ENCODE measurements around the gene RMND5B. TPM values are rescaled to one million over a fixed set of nuclear protein-coding genes. Genes with fewer than 3 reads are reported as not detected.

RMND5B gene
- total and polyA plus RNA-seq, 4 donors = 13.4 to 24.8 (median 21.7) TPM

DNA sequence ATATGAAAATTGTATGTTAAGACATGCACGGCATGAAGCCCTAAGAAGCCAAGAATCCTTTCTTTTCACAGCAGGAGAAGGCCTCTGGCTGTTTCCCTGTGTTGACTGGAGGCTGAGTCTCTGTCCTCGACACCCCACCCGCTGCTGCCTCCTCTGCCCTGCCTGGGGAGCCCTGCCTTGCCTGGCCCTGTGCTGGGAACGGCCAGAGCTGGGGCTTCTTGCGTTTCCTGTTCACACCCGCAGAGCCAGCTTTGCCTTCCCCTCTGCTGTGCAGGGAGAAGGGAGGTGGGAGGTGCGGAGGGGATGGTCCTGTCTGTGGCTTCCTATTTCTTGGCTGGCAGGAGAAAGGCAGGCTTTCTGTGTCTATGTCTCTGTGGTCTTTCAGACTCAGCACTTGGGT is 63.2 kb downstream of the RMND5B start:
- Histone ChIP-seq H3K9me3 (ENCODE audit: control insufficient read depth in 4 of 4, low read length in 3 of 4) (no peaks in the 10 kb centered on the region), H3K4me1 (ENCODE audit: control insufficient read depth in 4 of 4, insufficient read depth in 4 of 4, low read length in 3 of 4) (peaks cover 4 to 17% (median 6%) of the 10 kb centered on the region in 4 donors), H3K36me3 (ENCODE audit: control insufficient read depth in 4 of 4, insufficient read depth in 3 of 4, low read depth in 1 of 4, low read length in 3 of 4) (no peaks in the 10 kb centered on the region), H3K27ac (ENCODE audit: low read depth in 1 of 2, low read length in 2 of 2) (no peak overlapping the region), H3K9ac (ENCODE audit: low read depth in 1 of 2, low read length in 2 of 2) (no peak overlapping the region), H3K27me3 (ENCODE audit: control insufficient read depth in 4 of 4, insufficient read depth in 4 of 4, low read length in 3 of 4) (no peaks in the 10 kb centered on the region), H3K4me3 (ENCODE audit: low read depth in 1 of 3, low read length in 3 of 3) (no peak overlapping the region)
- DNase-seq (ENCODE audit: low spot score) = no peak
- TF ChIP-seq, protein P1, sequence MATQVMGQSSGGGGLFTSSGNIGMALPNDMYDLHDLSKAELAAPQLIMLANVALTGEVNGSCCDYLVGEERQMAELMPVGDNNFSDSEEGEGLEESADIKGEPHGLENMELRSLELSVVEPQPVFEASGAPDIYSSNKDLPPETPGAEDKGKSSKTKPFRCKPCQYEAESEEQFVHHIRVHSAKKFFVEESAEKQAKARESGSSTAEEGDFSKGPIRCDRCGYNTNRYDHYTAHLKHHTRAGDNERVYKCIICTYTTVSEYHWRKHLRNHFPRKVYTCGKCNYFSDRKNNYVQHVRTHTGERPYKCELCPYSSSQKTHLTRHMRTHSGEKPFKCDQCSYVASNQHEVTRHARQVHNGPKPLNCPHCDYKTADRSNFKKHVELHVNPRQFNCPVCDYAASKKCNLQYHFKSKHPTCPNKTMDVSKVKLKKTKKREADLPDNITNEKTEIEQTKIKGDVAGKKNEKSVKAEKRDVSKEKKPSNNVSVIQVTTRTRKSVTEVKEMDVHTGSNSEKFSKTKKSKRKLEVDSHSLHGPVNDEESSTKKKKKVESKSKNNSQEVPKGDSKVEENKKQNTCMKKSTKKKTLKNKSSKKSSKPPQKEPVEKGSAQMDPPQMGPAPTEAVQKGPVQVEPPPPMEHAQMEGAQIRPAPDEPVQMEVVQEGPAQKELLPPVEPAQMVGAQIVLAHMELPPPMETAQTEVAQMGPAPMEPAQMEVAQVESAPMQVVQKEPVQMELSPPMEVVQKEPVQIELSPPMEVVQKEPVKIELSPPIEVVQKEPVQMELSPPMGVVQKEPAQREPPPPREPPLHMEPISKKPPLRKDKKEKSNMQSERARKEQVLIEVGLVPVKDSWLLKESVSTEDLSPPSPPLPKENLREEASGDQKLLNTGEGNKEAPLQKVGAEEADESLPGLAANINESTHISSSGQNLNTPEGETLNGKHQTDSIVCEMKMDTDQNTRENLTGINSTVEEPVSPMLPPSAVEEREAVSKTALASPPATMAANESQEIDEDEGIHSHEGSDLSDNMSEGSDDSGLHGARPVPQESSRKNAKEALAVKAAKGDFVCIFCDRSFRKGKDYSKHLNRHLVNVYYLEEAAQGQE (IDR thresholded peaks at IDR 0.05) = no peak
- TF ChIP-seq, protein P2, sequence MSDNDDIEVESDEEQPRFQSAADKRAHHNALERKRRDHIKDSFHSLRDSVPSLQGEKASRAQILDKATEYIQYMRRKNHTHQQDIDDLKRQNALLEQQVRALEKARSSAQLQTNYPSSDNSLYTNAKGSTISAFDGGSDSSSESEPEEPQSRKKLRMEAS (IDR thresholded peaks at IDR 0.05) = no peak
- TF ChIP-seq, protein P3, sequence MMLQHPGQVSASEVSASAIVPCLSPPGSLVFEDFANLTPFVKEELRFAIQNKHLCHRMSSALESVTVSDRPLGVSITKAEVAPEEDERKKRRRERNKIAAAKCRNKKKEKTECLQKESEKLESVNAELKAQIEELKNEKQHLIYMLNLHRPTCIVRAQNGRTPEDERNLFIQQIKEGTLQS (IDR thresholded peaks at IDR 0.05) = no peak
- TF ChIP-seq HNF4A (conservative IDR thresholded peaks at IDR 0.05) = no peak
- no peak for TF ChIP-seq GABPA (IDR thresholded peaks at IDR 0.05 in 1 of 2, conservative IDR thresholded peaks at IDR 0.05 in 1 of 2)
- TF ChIP-seq, protein P4, sequence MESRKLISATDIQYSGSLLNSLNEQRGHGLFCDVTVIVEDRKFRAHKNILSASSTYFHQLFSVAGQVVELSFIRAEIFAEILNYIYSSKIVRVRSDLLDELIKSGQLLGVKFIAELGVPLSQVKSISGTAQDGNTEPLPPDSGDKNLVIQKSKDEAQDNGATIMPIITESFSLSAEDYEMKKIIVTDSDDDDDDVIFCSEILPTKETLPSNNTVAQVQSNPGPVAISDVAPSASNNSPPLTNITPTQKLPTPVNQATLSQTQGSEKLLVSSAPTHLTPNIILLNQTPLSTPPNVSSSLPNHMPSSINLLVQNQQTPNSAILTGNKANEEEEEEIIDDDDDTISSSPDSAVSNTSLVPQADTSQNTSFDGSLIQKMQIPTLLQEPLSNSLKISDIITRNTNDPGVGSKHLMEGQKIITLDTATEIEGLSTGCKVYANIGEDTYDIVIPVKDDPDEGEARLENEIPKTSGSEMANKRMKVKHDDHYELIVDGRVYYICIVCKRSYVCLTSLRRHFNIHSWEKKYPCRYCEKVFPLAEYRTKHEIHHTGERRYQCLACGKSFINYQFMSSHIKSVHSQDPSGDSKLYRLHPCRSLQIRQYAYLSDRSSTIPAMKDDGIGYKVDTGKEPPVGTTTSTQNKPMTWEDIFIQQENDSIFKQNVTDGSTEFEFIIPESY (IDR thresholded peaks at IDR 0.05) = no peak
- TF ChIP-seq SP1 (IDR thresholded peaks at IDR 0.05) = no peak
- no peak for TF ChIP-seq TAF1 (conservative IDR thresholded peaks at IDR 0.05)
- TF ChIP-seq, protein P5, sequence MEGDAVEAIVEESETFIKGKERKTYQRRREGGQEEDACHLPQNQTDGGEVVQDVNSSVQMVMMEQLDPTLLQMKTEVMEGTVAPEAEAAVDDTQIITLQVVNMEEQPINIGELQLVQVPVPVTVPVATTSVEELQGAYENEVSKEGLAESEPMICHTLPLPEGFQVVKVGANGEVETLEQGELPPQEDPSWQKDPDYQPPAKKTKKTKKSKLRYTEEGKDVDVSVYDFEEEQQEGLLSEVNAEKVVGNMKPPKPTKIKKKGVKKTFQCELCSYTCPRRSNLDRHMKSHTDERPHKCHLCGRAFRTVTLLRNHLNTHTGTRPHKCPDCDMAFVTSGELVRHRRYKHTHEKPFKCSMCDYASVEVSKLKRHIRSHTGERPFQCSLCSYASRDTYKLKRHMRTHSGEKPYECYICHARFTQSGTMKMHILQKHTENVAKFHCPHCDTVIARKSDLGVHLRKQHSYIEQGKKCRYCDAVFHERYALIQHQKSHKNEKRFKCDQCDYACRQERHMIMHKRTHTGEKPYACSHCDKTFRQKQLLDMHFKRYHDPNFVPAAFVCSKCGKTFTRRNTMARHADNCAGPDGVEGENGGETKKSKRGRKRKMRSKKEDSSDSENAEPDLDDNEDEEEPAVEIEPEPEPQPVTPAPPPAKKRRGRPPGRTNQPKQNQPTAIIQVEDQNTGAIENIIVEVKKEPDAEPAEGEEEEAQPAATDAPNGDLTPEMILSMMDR (IDR thresholded peaks at IDR 0.05; ENCODE audit: low read depth, low read length, missing input control) = no peak
- TF ChIP-seq YY1 (IDR thresholded peaks at IDR 0.05) = no peak
- TF ChIP-seq RAD21 (IDR thresholded peaks at IDR 0.05) = no peak
- no peak for TF ChIP-seq EGR1 (IDR thresholded peaks at IDR 0.05; ENCODE audit: low read depth in 2 of 2)
- no peak for TF ChIP-seq JUND (IDR thresholded peaks at IDR 0.05)
- TF ChIP-seq FOXA2 (IDR thresholded peaks at IDR 0.05) = no peak
- WGBS = 72% methylated on average over 7 of the region's 7 CpGs

DNA sequence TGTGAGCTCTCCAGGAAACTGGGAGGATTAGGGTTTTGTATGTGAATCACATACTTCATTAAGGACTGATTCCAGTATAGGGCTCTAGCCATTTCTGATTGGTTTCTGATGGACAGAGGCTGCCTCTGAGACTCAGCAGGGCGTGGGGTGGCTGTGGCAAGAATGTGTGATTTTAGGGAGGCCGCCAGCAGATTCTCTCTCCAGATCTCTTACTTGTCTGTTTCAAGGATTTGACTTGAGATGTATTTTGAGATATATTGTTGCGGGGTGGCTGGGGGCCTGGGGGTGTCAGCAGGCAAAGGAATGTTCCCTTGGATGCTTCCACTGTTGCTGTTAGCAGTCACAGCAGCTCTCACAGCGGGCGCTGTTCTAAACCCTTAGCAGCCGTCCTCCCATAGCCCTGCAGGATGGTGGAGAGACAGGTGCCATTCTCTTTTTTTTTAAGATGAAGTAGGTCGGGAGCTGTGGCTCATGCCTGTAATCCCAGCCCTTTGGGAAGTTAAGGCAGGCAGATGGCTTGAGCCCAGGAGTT is 65.5 kb downstream of the RMND5B start:
- DNase-seq (ENCODE audit: low spot score) = peak; percentile 23
- H3K9ac ChIP-seq (ENCODE audit: low read depth in 1 of 2, low read length in 2 of 2) = no peak overlapping the region
- no peaks in the 10 kb centered on the region for H3K36me3 ChIP-seq (ENCODE audit: control insufficient read depth in 4 of 4, insufficient read depth in 3 of 4, low read depth in 1 of 4, low read length in 3 of 4)
- WGBS = 92% methylated on average over 7 of the region's 7 CpGs
- no peak overlapping the region for H3K4me3 ChIP-seq (ENCODE audit: low read depth in 1 of 3, low read length in 3 of 3)
- no peaks in the 10 kb centered on the region for H3K9me3 ChIP-seq (ENCODE audit: control insufficient read depth in 4 of 4, low read length in 3 of 4)
- H3K27me3 ChIP-seq (ENCODE audit: control insufficient read depth in 4 of 4, insufficient read depth in 4 of 4, low read length in 3 of 4) = no peaks in the 10 kb centered on the region
- H3K4me1 ChIP-seq (ENCODE audit: control insufficient read depth in 4 of 4, insufficient read depth in 4 of 4, low read length in 3 of 4) = peaks cover 4 to 17% (median 6%) of the 10 kb centered on the region in 4 donors
- no peak overlapping the region for H3K27ac ChIP-seq (ENCODE audit: low read depth in 1 of 2, low read length in 2 of 2)
- TF ChIP-seq NR2F2 (IDR thresholded peaks at IDR 0.05) = no peak
- no peak for TF ChIP-seq RAD21 (IDR thresholded peaks at IDR 0.05)
- TF ChIP-seq, protein P3 (IDR thresholded peaks at IDR 0.05) = no peak
- TF ChIP-seq, protein P1 (IDR thresholded peaks at IDR 0.05) = no peak
- TF ChIP-seq GABPA (IDR thresholded peaks at IDR 0.05 in 1 of 2, conservative IDR thresholded peaks at IDR 0.05 in 1 of 2) = no peak
- TF ChIP-seq TAF1 (conservative IDR thresholded peaks at IDR 0.05) = no peak
- no peak for TF ChIP-seq EGR1 (IDR thresholded peaks at IDR 0.05; ENCODE audit: low read depth in 2 of 2)
- TF ChIP-seq HNF4G (IDR thresholded peaks at IDR 0.05) = no peak
- TF ChIP-seq YY1 (IDR thresholded peaks at IDR 0.05) = no peak
- no peak for TF ChIP-seq FOXA1 (IDR thresholded peaks at IDR 0.05)
- TF ChIP-seq, protein P4 (IDR thresholded peaks at IDR 0.05) = no peak
- TF ChIP-seq SP1 (IDR thresholded peaks at IDR 0.05) = no peak
- TF ChIP-seq FOXA2 (IDR thresholded peaks at IDR 0.05) = no peak

Data from liver (tissue), 9 donors.